Dermis blood vessel endothelial cell (primary cell): ENCODE data around the gene LIPG. TPM values are rescaled to one million over a fixed set of nuclear protein-coding genes. Genes with fewer than 3 reads are reported as not detected.
A peak's percentile ranks its signal among the peaks of the same experiment; 100 is the strongest.

Experiments
- DNase-seq: peaks from one replicate; pipeline ENCODE4 v3.0.0; 2010
- total RNA-seq: library from RNA; depleted of rRNA; stranded (reverse); fragments of >200 nt; gene quantifications from 2 replicates; pipeline ENCODE4 v1.2.3, GENCODE V29; 2014

The LIPG gene
- total RNA-seq, 1 donor from 2014 or later: 1.9 TPM

DNA sequence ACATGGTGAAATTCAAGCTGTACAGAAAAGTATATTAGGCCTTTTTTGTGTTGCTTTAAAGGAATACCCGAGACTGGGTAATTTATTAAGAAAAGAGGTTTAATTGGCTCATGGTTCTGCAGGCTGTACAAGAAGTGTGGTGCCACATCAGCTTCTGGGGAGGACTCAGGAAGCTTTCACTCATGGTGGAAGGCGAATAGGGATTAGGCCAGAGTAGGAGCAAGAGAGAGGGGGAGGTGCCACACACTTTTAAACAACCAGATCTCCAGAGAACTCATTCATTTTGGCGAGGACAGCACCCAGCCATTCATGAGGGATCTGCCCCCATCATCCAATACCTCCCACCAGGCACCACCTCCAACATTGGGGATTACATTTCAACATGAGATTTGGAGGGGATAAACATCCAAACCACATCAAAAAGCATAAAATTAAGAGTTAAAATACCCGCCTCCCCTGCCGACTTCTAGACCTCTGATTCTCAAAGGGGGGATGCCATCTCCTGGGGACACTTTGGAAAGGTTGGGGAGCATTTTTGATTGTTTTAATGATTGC, 15.1 kb upstream of the LIPG start:
- DNase-seq: no peak

DNA sequence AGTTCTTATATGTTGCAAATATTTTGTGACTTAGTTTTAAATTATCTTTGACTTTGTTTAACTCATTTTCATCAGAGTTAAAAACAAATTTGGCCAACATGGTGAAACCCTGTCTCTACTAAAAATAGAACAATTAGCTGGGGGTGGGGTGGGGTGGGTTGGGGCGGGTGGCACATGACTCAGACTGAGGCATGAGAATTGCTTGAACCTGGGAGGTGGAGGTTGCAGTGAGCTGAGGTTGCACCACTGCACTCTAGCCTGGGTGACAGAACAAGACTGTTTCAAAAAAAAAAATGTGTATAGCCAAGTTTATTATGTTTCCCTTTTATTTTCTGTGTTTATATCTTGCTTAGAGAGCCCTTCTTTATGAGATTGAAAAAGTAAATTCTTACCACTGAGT, 14.2 kb upstream of the LIPG start:
- no peak for DNase-seq

GRCh38 chr18:49548229-49548636, 13.6 kb upstream of the LIPG start:
- DNase-seq: no peak

DNA sequence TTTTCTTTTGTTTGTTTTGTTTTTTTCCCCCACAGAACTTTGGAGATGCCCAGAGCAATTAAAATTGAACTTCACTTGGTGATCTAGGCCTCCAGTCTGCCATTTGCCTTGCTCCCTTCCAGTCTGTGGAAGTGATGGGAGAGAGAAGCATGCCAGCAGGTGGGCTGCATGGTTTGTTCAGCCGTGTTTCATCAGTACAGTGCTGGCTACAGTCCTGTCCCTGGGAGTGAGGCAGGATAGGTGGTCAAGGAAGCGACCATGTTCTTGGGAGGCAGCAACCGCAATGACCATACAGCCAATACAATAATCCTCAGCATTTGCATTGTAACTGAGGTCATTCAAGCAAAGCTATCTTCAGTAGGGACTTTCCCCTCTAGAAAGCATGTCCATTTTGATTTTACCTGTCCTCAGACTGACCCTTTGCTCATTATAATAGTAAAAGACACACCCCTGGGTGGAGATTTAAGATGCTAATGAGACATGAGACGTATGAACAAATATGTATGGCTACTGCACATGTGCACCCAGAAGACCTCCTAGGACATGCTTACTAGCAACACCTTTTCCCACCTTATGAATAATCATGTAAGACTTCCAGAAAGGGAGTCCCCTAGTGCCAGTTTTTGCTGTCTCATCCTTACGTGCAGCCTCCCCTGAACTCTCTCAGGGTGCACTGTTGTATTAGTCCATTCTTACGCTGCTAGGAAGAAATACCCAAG, 11.1 kb upstream of the LIPG start:
- no peak for DNase-seq

GRCh38 chr18:49553003-49553402, 8.9 kb upstream of the LIPG start:
- DNase-seq: no peak

DNA sequence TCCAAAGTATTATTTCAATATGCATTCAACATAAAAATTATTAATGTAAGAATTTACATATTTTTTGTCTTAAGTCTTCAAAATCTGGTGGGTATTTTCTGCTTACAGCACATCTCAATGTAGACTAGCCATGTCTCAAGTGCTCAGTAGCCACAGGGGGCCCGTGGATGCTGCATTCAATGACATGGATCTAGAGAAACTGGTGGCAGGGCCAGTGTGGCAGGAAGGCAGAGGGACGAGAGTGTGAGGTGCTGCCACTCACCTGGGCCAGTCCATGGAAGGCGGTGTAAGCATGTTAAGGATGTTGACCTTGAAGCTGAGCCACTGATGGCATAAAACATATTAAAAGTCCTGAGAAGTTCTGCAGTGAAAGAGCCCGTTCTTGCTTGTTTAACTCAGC, 6.2 kb upstream of the LIPG start:
- DNase-seq: no peak

DNA sequence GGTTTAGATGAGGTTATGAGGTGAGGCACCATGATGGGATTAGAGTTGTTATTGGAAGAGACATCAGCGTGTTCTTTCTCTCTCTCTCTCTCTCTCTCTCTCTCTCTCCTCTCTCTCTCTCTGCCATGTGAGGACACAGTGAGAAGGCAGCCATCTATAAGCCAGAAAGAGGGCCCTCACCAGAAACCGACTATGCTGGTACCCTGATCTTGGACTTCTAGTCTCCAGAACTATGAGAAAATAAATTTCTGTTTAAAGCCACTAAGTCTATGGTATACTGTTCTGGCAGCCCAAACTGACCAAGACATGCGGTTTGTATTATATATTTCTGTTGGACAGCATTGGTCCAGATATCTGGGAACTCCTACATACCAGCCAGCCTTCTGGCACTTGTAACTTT, 3.5 kb upstream of the LIPG start:
- no peak for DNase-seq

DNA sequence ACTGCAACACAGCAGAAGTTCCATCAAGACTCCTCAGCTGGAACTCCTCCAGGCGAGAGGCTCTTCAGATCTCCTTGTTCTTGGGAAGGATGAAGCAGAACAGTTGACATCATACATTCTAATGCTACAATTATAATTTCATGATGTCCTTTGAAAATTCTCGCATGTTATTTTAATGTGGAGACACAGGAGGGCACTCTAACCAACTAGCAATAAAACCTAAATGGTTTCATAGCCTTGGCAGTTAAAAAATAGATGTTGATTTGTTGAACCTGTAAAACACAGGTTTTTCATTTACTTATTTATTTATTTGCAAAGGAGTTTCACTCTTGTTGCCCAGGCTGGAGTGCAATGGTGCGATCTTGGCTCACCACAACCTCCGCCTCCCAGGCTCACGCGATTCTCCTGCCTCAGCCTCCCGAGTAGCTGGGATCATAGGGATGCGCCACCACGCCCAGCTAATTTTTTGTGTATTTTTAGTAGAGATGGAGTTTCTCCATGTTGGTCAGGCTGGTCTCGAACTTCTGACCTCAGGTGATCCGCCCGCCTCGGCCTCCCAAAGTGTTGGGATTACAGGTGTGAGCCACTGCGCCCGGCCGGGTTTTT, 2.4 kb upstream of the LIPG start:
- DNase-seq: peak; percentile 68

DNA sequence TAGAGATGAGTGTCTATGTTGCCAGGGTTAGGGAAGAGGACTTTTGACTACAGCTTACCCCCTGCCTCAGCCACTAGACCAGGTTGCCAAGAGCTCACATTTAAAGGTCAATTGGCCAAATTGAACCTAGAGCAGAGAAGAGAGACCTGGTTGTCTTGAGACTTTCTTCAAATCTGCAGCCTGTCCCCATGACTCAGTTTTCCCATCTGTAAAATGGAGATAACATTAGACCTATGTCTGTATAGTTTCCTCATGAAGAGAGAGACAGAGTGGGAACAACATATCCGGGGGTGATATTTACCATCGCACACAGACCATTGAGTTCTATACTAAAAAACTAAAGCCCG, 1.6 kb upstream of the LIPG start:
- no peak for DNase-seq

- DNase-seq: peak; percentile 43
Observed at GRCh38 chr18:49560624-49561288, 1.1 kb upstream of the LIPG start.

- peak; percentile 55 for DNase-seq
Observed at GRCh38 chr18:49562481-49563129, 748 bp downstream of the LIPG start.

- peak; percentile 37 for DNase-seq
Observed at GRCh38 chr18:49563130-49563540, 1.3 kb downstream of the LIPG start.

DNA sequence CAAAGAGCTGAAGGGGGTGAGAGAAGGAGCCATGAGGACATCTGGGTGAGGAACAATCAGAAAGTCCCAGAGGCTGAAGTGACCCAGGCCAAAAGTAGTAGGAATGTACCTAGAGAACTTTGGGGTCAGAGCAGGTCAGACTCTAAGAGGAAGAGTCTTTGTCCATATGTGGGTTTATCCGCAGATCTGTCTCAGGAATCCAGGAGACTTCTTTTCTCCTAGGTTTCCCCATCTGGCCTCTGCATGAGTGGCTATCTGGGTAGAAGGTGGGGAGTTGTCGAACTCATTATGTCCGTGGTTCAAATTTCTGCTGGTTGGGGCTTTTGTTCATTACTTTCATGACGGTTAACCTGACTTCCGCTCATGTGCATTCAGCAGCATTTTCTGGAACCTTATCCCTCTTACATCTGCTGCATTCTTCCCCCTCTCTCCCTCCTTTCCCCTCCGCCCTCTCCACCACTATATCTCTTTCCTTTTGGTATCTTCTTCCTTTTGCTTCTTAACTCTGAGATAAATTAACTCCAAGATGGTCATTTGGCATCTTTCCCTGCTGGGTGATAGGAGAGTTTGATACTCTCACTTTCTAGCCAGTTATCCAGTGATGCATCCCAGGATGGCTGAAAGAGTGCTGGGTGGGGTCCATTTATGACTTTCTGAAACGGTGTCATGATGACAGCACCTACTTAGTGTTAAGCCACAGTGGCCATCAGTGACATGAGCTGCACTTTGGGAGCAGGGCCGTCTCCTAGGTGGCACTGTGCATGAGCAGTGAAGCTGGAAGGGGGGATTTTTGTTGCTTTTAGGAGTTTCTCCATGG, 2.1 kb downstream of the LIPG start:
- DNase-seq: no peak

GRCh38 chr18:49564518-49564834, 2.6 kb downstream of the LIPG start:
- DNase-seq: no peak

- no peak for DNase-seq
Observed at GRCh38 chr18:49565101-49565500, 3.2 kb downstream of the LIPG start.

- DNase-seq: peak; percentile 14
Observed at GRCh38 chr18:49565612-49566011, 3.8 kb downstream of the LIPG start.

DNA sequence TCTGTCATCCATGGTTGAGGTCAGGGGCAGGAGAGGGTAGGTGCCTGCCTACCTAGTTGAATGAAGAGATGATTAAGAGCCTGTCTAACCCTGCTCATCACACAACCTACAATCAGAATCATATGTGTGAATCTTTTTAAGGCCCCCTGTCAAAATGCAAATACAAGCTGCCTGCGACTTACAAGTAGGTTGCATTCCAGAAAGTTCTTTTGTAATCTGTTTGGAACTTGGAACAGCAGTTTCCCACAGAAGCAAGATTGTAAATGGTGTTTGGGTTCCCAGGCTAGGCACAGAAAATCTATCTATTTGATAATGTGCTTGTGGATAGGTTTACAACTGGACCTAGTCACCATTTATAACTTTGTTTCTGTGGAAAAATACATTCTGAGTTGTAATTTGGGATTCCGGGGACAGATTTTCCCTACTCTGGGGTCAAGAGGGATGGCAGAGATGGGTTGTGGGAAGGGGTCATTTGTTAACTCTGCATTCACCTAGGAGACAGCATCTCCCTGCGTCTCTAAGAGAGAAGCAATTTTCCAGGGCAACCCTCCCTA, 4.4 kb downstream of the LIPG start:
- DNase-seq: no peak

DNA sequence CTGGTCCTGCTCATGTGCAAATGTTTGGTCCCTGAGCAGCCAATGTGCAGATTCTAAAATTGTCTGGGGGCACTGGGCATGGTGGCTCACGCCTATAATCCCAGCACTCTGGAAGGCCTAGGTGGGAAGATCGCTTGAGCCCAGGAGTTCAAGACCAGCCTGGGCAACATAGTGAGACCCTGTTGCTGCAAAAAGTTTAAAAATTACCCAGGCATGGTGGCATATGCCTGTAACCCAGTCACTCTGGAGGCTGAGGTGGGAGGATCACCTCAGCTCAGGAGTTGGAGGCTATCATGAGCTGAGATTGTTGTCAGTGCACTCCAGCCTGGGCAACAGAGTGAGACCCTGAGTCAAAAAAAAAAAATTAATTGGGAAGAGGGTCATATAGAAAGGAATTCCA, 5.1 kb downstream of the LIPG start:
- no peak for DNase-seq

DNA sequence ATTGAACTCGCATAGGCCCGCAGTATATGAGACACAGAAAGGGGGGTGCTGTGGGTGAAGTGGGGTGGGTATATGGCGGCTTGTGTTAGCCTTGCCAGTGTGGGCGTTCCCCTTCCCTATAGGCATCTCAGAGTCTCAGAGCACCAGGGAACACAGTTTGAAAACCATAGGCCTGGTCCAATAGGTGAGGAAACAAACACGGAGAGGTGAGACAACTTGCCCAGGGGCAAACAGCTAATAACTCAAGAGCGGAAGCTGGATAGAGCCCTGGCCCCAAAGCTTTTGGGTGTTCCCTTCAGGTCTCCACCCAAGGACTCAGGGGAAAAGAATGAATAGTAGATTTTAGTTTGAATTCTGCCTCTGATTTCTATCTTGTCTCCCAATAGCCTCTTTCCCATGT, 7.9 kb downstream of the LIPG start:
- no peak for DNase-seq

- no peak for DNase-seq
Observed at GRCh38 chr18:49570836-49571235, 9.0 kb downstream of the LIPG start.

DNA sequence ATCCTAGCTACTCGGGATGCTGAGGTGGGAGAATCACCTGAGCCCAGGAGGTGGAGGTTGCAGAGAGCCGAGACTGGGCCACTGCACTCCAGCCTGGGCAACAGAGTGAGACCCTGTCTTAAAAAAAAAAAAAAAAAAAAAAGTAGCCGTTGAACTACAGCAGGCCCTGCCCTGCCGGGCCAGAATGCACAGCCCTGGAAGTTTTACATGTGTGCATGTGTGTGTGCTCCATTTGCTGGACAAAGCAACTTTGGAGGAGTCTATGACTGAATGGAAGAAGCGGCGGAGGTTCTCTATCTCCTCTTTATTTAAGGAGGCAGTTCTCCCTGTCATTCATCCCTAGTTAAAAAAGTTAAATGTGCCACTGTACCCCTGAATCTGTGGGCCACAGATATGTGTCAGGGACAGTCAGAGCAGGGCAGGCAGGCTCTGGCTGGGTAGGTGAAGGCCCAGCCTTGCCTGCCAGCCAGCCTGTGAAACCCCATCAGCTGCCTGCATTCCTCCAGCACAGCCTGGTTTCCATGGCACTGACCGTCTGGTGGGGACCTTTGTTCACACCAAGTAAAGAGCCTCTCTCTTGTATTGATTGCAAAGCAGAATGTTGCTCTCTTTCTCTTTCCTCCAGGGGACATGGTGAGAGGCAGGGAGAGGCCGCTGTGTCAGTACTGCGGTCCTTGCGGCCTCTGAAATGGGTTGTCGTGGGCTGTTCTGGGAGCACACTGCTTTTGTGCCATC, 10.9 kb downstream of the LIPG start:
- DNase-seq: no peak

- DNase-seq: no peak
Observed at GRCh38 chr18:49573835-49574234, 12.0 kb downstream of the LIPG start.
